Neural cell (in vitro differentiated cells): ENCODE measurements around the gene CANT1. TPM values are rescaled to one million over a fixed set of nuclear protein-coding genes. Genes with fewer than 3 reads are reported as not detected.

ENCODE experiments used
- H2AFZ ChIP-seq: fragments of 200-600, 300-800 bp; sonication (generic), shearing (Covaris generic); 2 replicates; pipeline ENCODE4 v1.6.0; 2014; ENCODE audit warnings: low read depth, mild to moderate bottlenecking, antibody characterized with exemption, low read length, moderate library complexity
- H3F3A ChIP-seq: fragments of 200-600 bp; shearing (Covaris generic); 2 replicates; pipeline ENCODE4 v1.6.1; 2016; ENCODE audit warnings: mild to moderate bottlenecking, moderate library complexity, mixed read lengths, antibody characterized with exemption, low read length; ENCODE audit not compliant: insufficient read depth, poor library complexity, severe bottlenecking
- H3K27ac ChIP-seq: fragments of 200-600, 300-800 bp; sonication (generic), shearing (Covaris generic); 2 replicates; pipeline ENCODE4 v1.5.1; 2014; ENCODE audit warnings: mild to moderate bottlenecking, low read length, moderate library complexity
- H3K27me3 ChIP-seq: fragments of 300-800, 200-600 bp; sonication (generic), shearing (Covaris generic); 2 replicates; pipeline ENCODE4 v1.6.0; 2014; ENCODE audit warnings: mild to moderate bottlenecking, low read depth, low read length, moderate library complexity; ENCODE audit not compliant: insufficient read depth
- H3K36me3 ChIP-seq: fragments of 300-800, 200-600 bp; sonication (generic), shearing (Covaris generic); 2 replicates; pipeline ENCODE4 v1.5.1; 2014; ENCODE audit warnings: mild to moderate bottlenecking, antibody characterized with exemption, low read length, moderate library complexity; ENCODE audit not compliant: insufficient read depth
- H3K4me2 ChIP-seq: fragments of 300-800, 200-600 bp; sonication (generic), shearing (Covaris generic); 2 replicates; pipeline ENCODE4 v1.6.0; 2014; ENCODE audit warnings: mild to moderate bottlenecking, low read length
- H3K4me3 ChIP-seq: fragments of 300-800, 200-600 bp; sonication (generic), shearing (Covaris generic); 2 replicates; pipeline ENCODE4 v1.5.1; 2014; ENCODE audit warnings: mild to moderate bottlenecking, low read length, moderate library complexity
- H3K79me2 ChIP-seq: fragments of 200-600 bp; shearing (Covaris generic); replicated peaks from 2 replicates; pipeline ENCODE4 v1.6.0; 2014; ENCODE audit warnings: mild to moderate bottlenecking, low read length, moderate library complexity; ENCODE audit not compliant: insufficient read depth
- H3K9ac ChIP-seq: fragments of 300-800, 200-600 bp; sonication (generic), shearing (Covaris generic); 2 replicates; pipeline ENCODE4 v1.6.1; 2016; ENCODE audit warnings: mild to moderate bottlenecking, low read length, mixed read lengths
- H3K9me2 ChIP-seq: fragments of 200-600 bp; shearing (Covaris generic); 2 replicates; pipeline ENCODE4 v1.6.1; 2016; ENCODE audit warnings: mild to moderate bottlenecking, low read length, mixed read lengths; ENCODE audit not compliant: insufficient read depth
- H3K9me3 ChIP-seq: fragments of 200-600, 300-800 bp; sonication (generic), shearing (Covaris generic); 2 replicates; pipeline ENCODE4 v1.6.1; 2016; ENCODE audit warnings: mild to moderate bottlenecking, mixed run types, low read length, moderate library complexity, mixed read lengths
- H4K20me1 ChIP-seq: fragments of 200-600 bp; shearing (Covaris generic); 2 replicates; pipeline ENCODE4 v1.6.1; 2016; ENCODE audit warnings: mild to moderate bottlenecking, mixed run types; ENCODE audit not compliant: insufficient read depth
- CTCF ChIP-seq: fragments of 450-650 bp; IDR thresholded peaks from 2 replicates; pipeline ENCODE4 v1.5.1; 2014; ENCODE audit warnings: antibody characterized with exemption, mild to moderate bottlenecking, moderate library complexity; ENCODE audit not compliant: poor library complexity, severe bottlenecking
- EP300 ChIP-seq: fragments of 450-650 bp; conservative IDR thresholded peaks from 2 replicates; pipeline ENCODE4 v1.6.1; 2014; ENCODE audit warnings: antibody characterized with exemption, mild to moderate bottlenecking, moderate library complexity; ENCODE audit not compliant: poor library complexity, severe bottlenecking
- EZH2 ChIP-seq: fragments of 200-600, 300-800 bp; shearing (Covaris generic), sonication (generic); IDR thresholded peaks from 2 replicates; pipeline ENCODE4 v1.6.1; 2014; ENCODE audit warnings: antibody characterized with exemption, low read length, borderline replicate concordance, mild to moderate bottlenecking; ENCODE audit not compliant: insufficient read depth, poor library complexity, severe bottlenecking
- MXI1 ChIP-seq: fragments of 450-650 bp; conservative IDR thresholded peaks from 2 replicates; pipeline ENCODE4 v1.6.1; 2014; ENCODE audit warnings: antibody characterized with exemption, mild to moderate bottlenecking; ENCODE audit not compliant: poor library complexity, severe bottlenecking
- POLR2AphosphoS5 ChIP-seq: IDR thresholded peaks from 2 replicates; pipeline ENCODE4 v1.6.1; 2012
- RAD21 ChIP-seq: fragments of 450-650 bp; conservative IDR thresholded peaks from 2 replicates; pipeline ENCODE4 v1.6.1; 2014; ENCODE audit warnings: antibody characterized with exemption, mild to moderate bottlenecking, moderate library complexity
- REST ChIP-seq: IDR thresholded peaks from 2 replicates; pipeline ENCODE4 v1.6.1; 2012; ENCODE audit warnings: borderline replicate concordance
- SMC3 ChIP-seq: fragments of 450-650 bp; conservative IDR thresholded peaks from 2 replicates; pipeline ENCODE4 v1.6.1; 2014; ENCODE audit warnings: antibody characterized with exemption, mild to moderate bottlenecking, moderate library complexity; ENCODE audit not compliant: poor library complexity
- TAF1 ChIP-seq: IDR thresholded peaks from 2 replicates; pipeline ENCODE4 v1.6.1; 2012; ENCODE audit warnings: low read depth
- polyA plus RNA-seq: library from polyadenylated mRNA; depleted of rRNA; stranded (reverse); fragments of >200 nt; gene quantifications from 2 replicates; pipeline ENCODE4 v1.2.3, GENCODE V29; 2014

The CANT1 gene
- polyA plus RNA-seq, 1 donor from 2014 or later: 17.7 TPM

GRCh38 chr17:79053251-79053925 lies 43.8 kb upstream of the CANT1 start:
- TF ChIP-seq TAF1: no peak
- Histone ChIP-seq H3K36me3 (no peaks in the 10 kb centered on the region), H3K9me3 (peaks cover 5% of the 10 kb centered on the region), H3K9me2 (no peaks in the 10 kb centered on the region), H3K4me2 (no peak overlapping the region), H3K27me3 (no peaks in the 10 kb centered on the region), H3K27ac (no peak overlapping the region), H3F3A (no peaks in the 10 kb centered on the region), H2AFZ (no peak overlapping the region), H3K4me3 (no peak overlapping the region), H4K20me1 (no peaks in the 10 kb centered on the region), H3K79me2 (no peaks in the 10 kb centered on the region), H3K9ac (no peak overlapping the region)

GRCh38 chr17:79052131-79052530 lies 42.6 kb upstream of the CANT1 start:
- Histone ChIP-seq H3K9me3 (peaks cover 5% of the 10 kb centered on the region), H4K20me1 (no peaks in the 10 kb centered on the region), H3K27ac (no peak overlapping the region), H2AFZ (no peak overlapping the region), H3K4me2 (no peak overlapping the region), H3K27me3 (no peaks in the 10 kb centered on the region), H3F3A (no peaks in the 10 kb centered on the region), H3K79me2 (no peaks in the 10 kb centered on the region), H3K9ac (no peak overlapping the region), H3K4me3 (no peak overlapping the region), H3K9me2 (no peaks in the 10 kb centered on the region), H3K36me3 (no peaks in the 10 kb centered on the region)
- TF ChIP-seq CTCF: no peak
- TF ChIP-seq REST: no peak
- TF ChIP-seq TAF1: no peak
- TF ChIP-seq EZH2: no peak
- no peak for TF ChIP-seq EP300
- TF ChIP-seq RAD21: no peak
- TF ChIP-seq MXI1: no peak
- TF ChIP-seq POLR2AphosphoS5: no peak
- no peak for TF ChIP-seq SMC3

GRCh38 chr17:79051306-79051705 lies 41.7 kb upstream of the CANT1 start:
- peaks cover 5% of the 10 kb centered on the region for H3K9me3 ChIP-seq
- H3K79me2 ChIP-seq: no peaks in the 10 kb centered on the region
- no peaks in the 10 kb centered on the region for H3K9me2 ChIP-seq
- H3K4me2 ChIP-seq: no peak overlapping the region
- no peaks in the 10 kb centered on the region for H4K20me1 ChIP-seq
- no peak overlapping the region for H2AFZ ChIP-seq
- H3K9ac ChIP-seq: no peak overlapping the region
- TF ChIP-seq EZH2 (no peak), RAD21 (no peak), CTCF (no peak), EP300 (no peak), MXI1 (no peak), TAF1 (no peak), POLR2AphosphoS5 (no peak)
- no peak overlapping the region for H3K27ac ChIP-seq
- no peaks in the 10 kb centered on the region for H3F3A ChIP-seq
- no peaks in the 10 kb centered on the region for H3K27me3 ChIP-seq
- no peaks in the 10 kb centered on the region for H3K36me3 ChIP-seq
- no peak overlapping the region for H3K4me3 ChIP-seq
